Pancreas (tissue), 10 donors: ENCODE data around the gene TUBB4B. TPM values are rescaled to one million over a fixed set of nuclear protein-coding genes. Genes with fewer than 3 reads are reported as not detected.

Experiments used
- ATAC-seq, 4 donors: fragments of 200-7000 bp; cut with Tn5 transposase; one replicate each; pipeline versions ENCODE4 v1.8.0 to v1.9.1; 2020; ENCODE audit warnings: mild to moderate bottlenecking in 4 of 4, moderate library complexity in 4 of 4
- DNase-seq, 6 donors: peaks; one replicate each; pipeline ENCODE4 v3.0.0-alpha.2; 2020
- FAIRE-seq: peaks from 2 replicates; lab custom pipeline; 2012; peaks lifted over from hg19 to GRCh38; lab: Jason Lieb, UNC
- H3K27ac ChIP-seq, 4 donors: fragments of 200-600 bp; sonication (generic); 1 replicate in 3 of 4; 2 replicates in 1 of 4; pipeline versions ENCODE4 v1.5.0 to v1.8.0; 2020
- H3K27me3 ChIP-seq, 4 donors: fragments of 200-600 bp; one replicate each; pipeline ENCODE4 v1.8.0; 2021
- H3K36me3 ChIP-seq, 3 donors: fragments of 200-600 bp; sonication (generic) in 1 of 3; one replicate each; pipeline versions ENCODE4 v1.5.0 to v1.8.0; 2020 to 2021
- H3K4me1 ChIP-seq, 3 donors: fragments of 200-600 bp; one replicate each; pipeline ENCODE4 v1.8.0; 2021
- H3K4me3 ChIP-seq, 4 donors: fragments of 200-600 bp; sonication (generic) in 2 of 4; one replicate each; pipeline versions ENCODE4 v1.5.0 to v1.8.0; 2020 to 2021
- H3K9me3 ChIP-seq, 4 donors: fragments of 200-600 bp; one replicate each; pipeline ENCODE4 v1.8.0; 2021
- CTCF ChIP-seq, 4 donors: fragments of 200-600 bp; sonication (generic) in 3 of 4; IDR thresholded peaks; one replicate each; pipeline versions ENCODE4 v1.5.0 to v1.8.0; 2021; ENCODE audit warnings: antibody characterized with exemption in 4 of 4
- WGBS, 2 donors: extraction: QIAGEN DNeasy Blood & Tissue Kit; methylation state at CpG; one replicate each; pipeline ENCODE4 v1.1.7; 2013; 5-methylcytosine and 5-hydroxymethylcytosine counted together
- intact Hi-C, 3 donors: fragments of 100-400 bp; cut with DNase I; formaldehyde crosslinking; loops; one replicate each; pipeline versions ENCODE4 v1.11.1 to v1.14.2; 2022
- polyA plus RNA-seq, 2 donors: library from polyadenylated mRNA; stranded (reverse); fragments of 200-250 nt; gene quantifications; one replicate each; pipeline ENCODE4 v1.2.3, GENCODE V29; 2013
- total RNA-seq, 6 donors: library from RNA; stranded (reverse); fragmentation: NEBNext Ultra II Directional in 4 of 6; extraction: Animal tissue kit (Norgen Biotek cat#: 25700) in 4 of 6; gene quantifications; one replicate each; pipeline versions ENCODE4 v1.2.1 to v1.2.4, GENCODE V29; 2021 to 2023
- donor health status: healthy with polysubstance abuse.
- donor health status: DM: no; HTN: no; CAD: no; lungs with moderate emphysema.
- donor health status: DM: no; HTN: no; CAD: no.
- donor health status: control.
- donor health status: control.
- donor health status: Bipolar disorder and iron deficiency.
- donor health status: DM: yes; HTN: yes; CAD: no.
- donor health status: DM: no; HTN: no; CAD: no.
- donor health status: DM: no; HTN: no; CAD: no.
- donor health status: DM: yes; HTN: yes; CAD: no.

TUBB4B gene
- total and polyA plus RNA-seq, 8 donors = 40.9 to 143 (median 72.8) TPM

GRCh38 chr9:137218754-137219271 lies 22.3 kb upstream of the TUBB4B start:
- 27% methylated on average over 12 of the region's 12 CpGs for WGBS, 2 donors
- intact Hi-C loops = no loop called here
- peak; percentile 54 to 66 (median 63) for ATAC-seq
- H3K36me3 ChIP-seq = no peaks in the 10 kb centered on the region
- no peak for TF ChIP-seq CTCF (IDR thresholded peaks at IDR 0.05)
- DNase-seq = peak in 4 of 6 donors; percentile 81 to 89 (median 88)
- H3K27ac ChIP-seq = peak overlapping the region; percentile 70 to 76 (median 72)
- no peaks in the 10 kb centered on the region for H3K27me3 ChIP-seq
- no peak for FAIRE-seq
- H3K4me1 ChIP-seq = peaks cover 6 to 12% (median 7%) of the 10 kb centered on the region in 3 donors
- H3K9me3 ChIP-seq = no peaks in the 10 kb centered on the region
- H3K4me3 ChIP-seq = peak overlapping the region in 2 of 4 donors; percentile 46 to 50

GRCh38 chr9:137219757-137220316 lies 21.2 kb upstream of the TUBB4B start:
- DNase-seq (peak in 1 of 6 donors; percentile 49), ATAC-seq (no peak), FAIRE-seq (no peak)
- Histone ChIP-seq H3K27me3 (no peaks in the 10 kb centered on the region), H3K27ac (no peak overlapping the region), H3K9me3 (no peaks in the 10 kb centered on the region), H3K4me1 (peaks cover 6 to 12% (median 7%) of the 10 kb centered on the region in 3 donors), H3K4me3 (no peak overlapping the region), H3K36me3 (no peaks in the 10 kb centered on the region)
- no peak for TF ChIP-seq CTCF (IDR thresholded peaks at IDR 0.05)
- intact Hi-C loops = no loop called here
- WGBS, 2 donors = 89 to 92% methylated on average over 10 of the region's 10 CpGs

GRCh38 chr9:137220317-137221094 lies 20.6 kb upstream of the TUBB4B start:
- 93% methylated on average over 51 to 52 of the region's 52 CpGs for WGBS, 2 donors
- H3K27ac ChIP-seq = no peak overlapping the region
- no peak for TF ChIP-seq CTCF (IDR thresholded peaks at IDR 0.05)
- intact Hi-C loops = no loop called here
- H3K4me3 ChIP-seq = no peak overlapping the region
- no peak for ATAC-seq
- no peak for FAIRE-seq
- DNase-seq = peak in 1 of 6 donors; percentile 54
- peaks cover 6 to 12% (median 7%) of the 10 kb centered on the region in 3 donors for H3K4me1 ChIP-seq
- no peaks in the 10 kb centered on the region for H3K36me3 ChIP-seq
- no peaks in the 10 kb centered on the region for H3K27me3 ChIP-seq
- no peaks in the 10 kb centered on the region for H3K9me3 ChIP-seq

- H3K9me3 ChIP-seq = no peaks in the 10 kb centered on the region
- H3K27me3 ChIP-seq = no peaks in the 10 kb centered on the region
- FAIRE-seq (no peak), ATAC-seq (no peak), DNase-seq (peak in 1 of 6 donors; percentile 31)
- 84% methylated on average over 14 of the region's 14 CpGs for WGBS, 2 donors
- intact Hi-C loops = no loop called here
- peaks cover 6 to 12% (median 7%) of the 10 kb centered on the region in 3 donors for H3K4me1 ChIP-seq
- H3K36me3 ChIP-seq = no peaks in the 10 kb centered on the region
- no peak overlapping the region for H3K27ac ChIP-seq
- TF ChIP-seq CTCF (IDR thresholded peaks at IDR 0.05) = no peak
- H3K4me3 ChIP-seq = peak overlapping the region in 2 of 4 donors; percentile 48
Observed at GRCh38 chr9:137221095-137221505, 20.0 kb upstream of the TUBB4B start.
